HepG2 (cell line): ENCODE results near the gene EPB41L1. TPM values are rescaled to one million over a fixed set of nuclear protein-coding genes. Genes with fewer than 3 reads are reported as not detected.

Source experiments
- HCFC1 ChIP-seq: fragments of 150-350 bp; IDR thresholded peaks from 2 replicates; pipeline ENCODE4 v1.6.1; 2014; ENCODE audit warnings: low read depth, low read length
- MZF1 ChIP-seq: sonication (generic); formaldehyde crosslinking; IDR thresholded peaks from 2 replicates; pipeline ENCODE4 v1.8.1; 2023; ENCODE audit warnings: mild to moderate bottlenecking, missing genetic modification reagents, borderline replicate concordance
- POLR2AphosphoS5 ChIP-seq: IDR thresholded peaks from 2 replicates; pipeline ENCODE4 v1.6.1; 2012; ENCODE audit warnings: low read depth, low read length
- SOX6 ChIP-seq, 2 experiments: fragments of 450-650 bp in 1 of 2; sonication (generic) in 1 of 2; formaldehyde crosslinking in 1 of 2; IDR thresholded peaks; 2 replicates each; pipeline versions ENCODE4 v1.4.0 to v1.6.1; 2017 to 2020; ENCODE audit warnings: antibody characterized with exemption in 1 of 2, mild to moderate bottlenecking in 1 of 2, missing genetic modification reagents in 1 of 2
- SP4 ChIP-seq: sonication (generic); formaldehyde crosslinking; IDR thresholded peaks from 2 replicates; pipeline ENCODE4 v1.8.1; 2023; ENCODE audit warnings: mild to moderate bottlenecking, missing genetic modification reagents
- ZBTB3 ChIP-seq: sonication (generic); formaldehyde crosslinking; IDR thresholded peaks from 2 replicates; pipeline ENCODE4 v1.4.0; 2020; ENCODE audit warnings: low read depth, mild to moderate bottlenecking, moderate library complexity, missing genetic modification reagents, borderline replicate concordance
- ZNF234 ChIP-seq: sonication (generic); formaldehyde crosslinking; conservative IDR thresholded peaks from 2 replicates; pipeline ENCODE4 v1.5.1; 2020; ENCODE audit warnings: mild to moderate bottlenecking, missing genetic modification reagents
- ZNF30 ChIP-seq: sonication (generic); formaldehyde crosslinking; IDR thresholded peaks from 2 replicates; pipeline ENCODE4 v1.5.0; 2020; ENCODE audit warnings: mild to moderate bottlenecking, missing genetic modification reagents
- polyA plus RNA-seq, 8 experiments: library from polyadenylated mRNA; depleted of rRNA in 3 of 8; stranded (reverse) in 7 of 8; unstranded in 1 of 8; fragments of >200 nt; fragmentation: Illumina TruSeq in 4 of 8; extraction: Trizol in 4 of 8; gene quantifications; 2 replicates each; pipeline versions ENCODE4 v1.2.1 to v1.2.3, GENCODE V29; 2011 to 2016; ENCODE audit warnings: low read depth in 4 of 8, missing spikeins in 1 of 8, mixed read lengths in 1 of 8; ENCODE audit not compliant: insufficient read depth in 1 of 8
- total RNA-seq, 5 experiments: library from RNA; depleted of rRNA; stranded (reverse); fragments of >200 nt; fragmentation: Illumina TruSeq; extraction: Trizol; gene quantifications; 2 replicates each; pipeline ENCODE4 v1.2.3, GENCODE V29; 2016; ENCODE audit warnings: low read depth in 1 of 5
- TF ChIP-seq, protein P1 (sequence below): sonication (generic); formaldehyde crosslinking; IDR thresholded peaks from 2 replicates; pipeline ENCODE4 v1.5.0; 2020; ENCODE audit warnings: missing genetic modification reagents, mild to moderate bottlenecking, borderline replicate concordance
- TF ChIP-seq, protein P2 (sequence below): sonication (generic); formaldehyde crosslinking; IDR thresholded peaks from 2 replicates; pipeline ENCODE4 v1.4.0; 2020; ENCODE audit warnings: missing genetic modification reagents
- TF ChIP-seq, protein P3 (sequence below): IDR thresholded peaks from 2 replicates; pipeline ENCODE4 v1.4.0; 2020; ENCODE audit warnings: mild to moderate bottlenecking, missing genetic modification reagents
- TF ChIP-seq, protein P4 (sequence below): sonication (generic); formaldehyde crosslinking; IDR thresholded peaks from 2 replicates; pipeline ENCODE4 v1.5.0; 2020; ENCODE audit warnings: mild to moderate bottlenecking, low read depth, missing genetic modification reagents, borderline replicate concordance
- TF ChIP-seq, protein P5 (sequence below): sonication (generic); formaldehyde crosslinking; IDR thresholded peaks from 2 replicates; pipeline ENCODE4 v1.5.0; 2020; ENCODE audit warnings: mild to moderate bottlenecking, missing genetic modification reagents

The EPB41L1 gene
- total and polyA plus RNA-seq, 2 of the 13 experiments (the other 11 are each of a cell fraction or from before 2014, with no cell fraction given): 16.7 to 39.0 TPM

DNA sequence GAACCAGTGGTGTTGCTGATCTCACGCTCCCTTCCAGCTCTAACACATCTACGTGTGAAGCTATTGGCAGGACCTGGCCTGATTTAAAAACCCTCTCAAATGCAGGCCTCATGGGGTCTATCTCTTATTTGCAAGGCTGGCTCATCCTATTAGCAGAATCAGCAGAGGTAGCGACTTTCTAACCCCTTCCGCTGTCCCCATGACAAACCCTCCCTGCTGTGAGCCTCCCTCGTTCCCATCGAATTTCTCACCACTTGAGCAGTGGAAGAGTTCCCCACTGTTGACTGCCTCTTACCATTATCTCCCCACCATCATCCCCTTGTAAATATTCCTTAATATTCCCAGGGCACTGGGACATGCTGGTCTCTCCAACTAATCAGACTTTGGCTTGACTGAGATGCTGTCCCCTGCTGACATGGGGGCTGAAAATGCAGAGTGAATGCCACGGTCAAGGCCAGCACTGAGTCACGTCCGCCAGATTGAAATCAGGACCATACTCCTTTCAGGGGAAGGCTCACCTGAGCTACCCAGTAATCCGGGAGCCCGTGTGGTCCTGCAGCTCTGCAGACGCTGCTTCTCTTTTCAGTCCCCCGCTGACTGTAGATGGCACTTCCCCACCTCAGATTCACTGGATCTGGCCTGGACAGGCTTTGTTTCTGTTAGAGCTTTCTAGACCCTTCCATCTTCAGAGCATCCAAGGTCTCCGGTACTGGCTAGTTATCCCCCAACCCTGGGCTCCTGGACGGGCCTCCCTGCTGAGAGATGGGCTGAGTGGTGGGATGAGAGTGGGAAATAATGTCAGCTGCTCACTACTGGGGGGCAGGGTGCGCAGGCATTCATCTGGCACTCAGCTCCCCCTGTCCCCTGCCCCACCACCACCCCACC, 104.9 kb downstream of the EPB41L1 start (continued):
- TF ChIP-seq, protein P1, sequence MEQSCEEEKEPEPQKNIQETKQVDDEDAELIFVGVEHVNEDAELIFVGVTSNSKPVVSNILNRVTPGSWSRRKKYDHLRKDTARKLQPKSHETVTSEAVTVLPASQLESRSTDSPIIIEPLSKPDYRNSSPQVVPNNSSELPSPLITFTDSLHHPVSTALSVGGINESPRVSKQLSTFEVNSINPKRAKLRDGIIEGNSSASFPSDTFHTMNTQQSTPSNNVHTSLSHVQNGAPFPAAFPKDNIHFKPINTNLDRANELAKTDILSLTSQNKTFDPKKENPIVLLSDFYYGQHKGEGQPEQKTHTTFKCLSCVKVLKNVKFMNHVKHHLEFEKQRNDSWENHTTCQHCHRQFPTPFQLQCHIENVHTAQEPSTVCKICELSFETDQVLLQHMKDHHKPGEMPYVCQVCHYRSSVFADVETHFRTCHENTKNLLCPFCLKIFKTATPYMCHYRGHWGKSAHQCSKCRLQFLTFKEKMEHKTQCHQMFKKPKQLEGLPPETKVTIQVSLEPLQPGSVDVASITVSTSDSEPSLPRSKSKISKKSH (CRISPR knock-in tag): no peak
- TF ChIP-seq, protein P2, sequence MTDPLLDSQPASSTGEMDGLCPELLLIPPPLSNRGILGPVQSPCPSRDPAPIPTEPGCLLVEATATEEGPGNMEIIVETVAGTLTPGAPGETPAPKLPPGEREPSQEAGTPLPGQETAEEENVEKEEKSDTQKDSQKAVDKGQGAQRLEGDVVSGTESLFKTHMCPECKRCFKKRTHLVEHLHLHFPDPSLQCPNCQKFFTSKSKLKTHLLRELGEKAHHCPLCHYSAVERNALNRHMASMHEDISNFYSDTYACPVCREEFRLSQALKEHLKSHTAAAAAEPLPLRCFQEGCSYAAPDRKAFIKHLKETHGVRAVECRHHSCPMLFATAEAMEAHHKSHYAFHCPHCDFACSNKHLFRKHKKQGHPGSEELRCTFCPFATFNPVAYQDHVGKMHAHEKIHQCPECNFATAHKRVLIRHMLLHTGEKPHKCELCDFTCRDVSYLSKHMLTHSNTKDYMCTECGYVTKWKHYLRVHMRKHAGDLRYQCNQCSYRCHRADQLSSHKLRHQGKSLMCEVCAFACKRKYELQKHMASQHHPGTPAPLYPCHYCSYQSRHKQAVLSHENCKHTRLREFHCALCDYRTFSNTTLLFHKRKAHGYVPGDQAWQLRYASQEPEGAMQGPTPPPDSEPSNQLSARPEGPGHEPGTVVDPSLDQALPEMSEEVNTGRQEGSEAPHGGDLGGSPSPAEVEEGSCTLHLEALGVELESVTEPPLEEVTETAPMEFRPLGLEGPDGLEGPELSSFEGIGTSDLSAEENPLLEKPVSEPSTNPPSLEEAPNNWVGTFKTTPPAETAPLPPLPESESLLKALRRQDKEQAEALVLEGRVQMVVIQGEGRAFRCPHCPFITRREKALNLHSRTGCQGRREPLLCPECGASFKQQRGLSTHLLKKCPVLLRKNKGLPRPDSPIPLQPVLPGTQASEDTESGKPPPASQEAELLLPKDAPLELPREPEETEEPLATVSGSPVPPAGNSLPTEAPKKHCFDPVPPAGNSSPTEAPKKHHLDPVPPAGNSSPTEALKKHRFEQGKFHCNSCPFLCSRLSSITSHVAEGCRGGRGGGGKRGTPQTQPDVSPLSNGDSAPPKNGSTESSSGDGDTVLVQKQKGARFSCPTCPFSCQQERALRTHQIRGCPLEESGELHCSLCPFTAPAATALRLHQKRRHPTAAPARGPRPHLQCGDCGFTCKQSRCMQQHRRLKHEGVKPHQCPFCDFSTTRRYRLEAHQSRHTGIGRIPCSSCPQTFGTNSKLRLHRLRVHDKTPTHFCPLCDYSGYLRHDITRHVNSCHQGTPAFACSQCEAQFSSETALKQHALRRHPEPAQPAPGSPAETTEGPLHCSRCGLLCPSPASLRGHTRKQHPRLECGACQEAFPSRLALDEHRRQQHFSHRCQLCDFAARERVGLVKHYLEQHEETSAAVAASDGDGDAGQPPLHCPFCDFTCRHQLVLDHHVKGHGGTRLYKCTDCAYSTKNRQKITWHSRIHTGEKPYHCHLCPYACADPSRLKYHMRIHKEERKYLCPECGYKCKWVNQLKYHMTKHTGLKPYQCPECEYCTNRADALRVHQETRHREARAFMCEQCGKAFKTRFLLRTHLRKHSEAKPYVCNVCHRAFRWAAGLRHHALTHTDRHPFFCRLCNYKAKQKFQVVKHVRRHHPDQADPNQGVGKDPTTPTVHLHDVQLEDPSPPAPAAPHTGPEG: no peak
- TF ChIP-seq POLR2AphosphoS5 (no peak), SP4 (CRISPR knock-in tag) (no peak), HCFC1 (no peak), ZBTB3 (CRISPR knock-in tag) (no peak), ZNF234 (CRISPR knock-in tag) (no peak), ZNF30 (no peak), MZF1 (CRISPR knock-in tag) (no peak), SOX6 (IDR thresholded peaks at IDR 0.05) (no peak), SOX6 (CRISPR knock-in tag; IDR thresholded peaks at IDR 0.05) (no peak)
- TF ChIP-seq, protein P3, sequence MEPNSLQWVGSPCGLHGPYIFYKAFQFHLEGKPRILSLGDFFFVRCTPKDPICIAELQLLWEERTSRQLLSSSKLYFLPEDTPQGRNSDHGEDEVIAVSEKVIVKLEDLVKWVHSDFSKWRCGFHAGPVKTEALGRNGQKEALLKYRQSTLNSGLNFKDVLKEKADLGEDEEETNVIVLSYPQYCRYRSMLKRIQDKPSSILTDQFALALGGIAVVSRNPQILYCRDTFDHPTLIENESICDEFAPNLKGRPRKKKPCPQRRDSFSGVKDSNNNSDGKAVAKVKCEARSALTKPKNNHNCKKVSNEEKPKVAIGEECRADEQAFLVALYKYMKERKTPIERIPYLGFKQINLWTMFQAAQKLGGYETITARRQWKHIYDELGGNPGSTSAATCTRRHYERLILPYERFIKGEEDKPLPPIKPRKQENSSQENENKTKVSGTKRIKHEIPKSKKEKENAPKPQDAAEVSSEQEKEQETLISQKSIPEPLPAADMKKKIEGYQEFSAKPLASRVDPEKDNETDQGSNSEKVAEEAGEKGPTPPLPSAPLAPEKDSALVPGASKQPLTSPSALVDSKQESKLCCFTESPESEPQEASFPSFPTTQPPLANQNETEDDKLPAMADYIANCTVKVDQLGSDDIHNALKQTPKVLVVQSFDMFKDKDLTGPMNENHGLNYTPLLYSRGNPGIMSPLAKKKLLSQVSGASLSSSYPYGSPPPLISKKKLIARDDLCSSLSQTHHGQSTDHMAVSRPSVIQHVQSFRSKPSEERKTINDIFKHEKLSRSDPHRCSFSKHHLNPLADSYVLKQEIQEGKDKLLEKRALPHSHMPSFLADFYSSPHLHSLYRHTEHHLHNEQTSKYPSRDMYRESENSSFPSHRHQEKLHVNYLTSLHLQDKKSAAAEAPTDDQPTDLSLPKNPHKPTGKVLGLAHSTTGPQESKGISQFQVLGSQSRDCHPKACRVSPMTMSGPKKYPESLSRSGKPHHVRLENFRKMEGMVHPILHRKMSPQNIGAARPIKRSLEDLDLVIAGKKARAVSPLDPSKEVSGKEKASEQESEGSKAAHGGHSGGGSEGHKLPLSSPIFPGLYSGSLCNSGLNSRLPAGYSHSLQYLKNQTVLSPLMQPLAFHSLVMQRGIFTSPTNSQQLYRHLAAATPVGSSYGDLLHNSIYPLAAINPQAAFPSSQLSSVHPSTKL (CRISPR knock-in tag): peak; percentile 29; the same call in 1 of the 2 replicates
- TF ChIP-seq, protein P4, sequence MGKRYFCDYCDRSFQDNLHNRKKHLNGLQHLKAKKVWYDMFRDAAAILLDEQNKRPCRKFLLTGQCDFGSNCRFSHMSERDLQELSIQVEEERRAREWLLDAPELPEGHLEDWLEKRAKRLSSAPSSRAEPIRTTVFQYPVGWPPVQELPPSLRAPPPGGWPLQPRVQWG (CRISPR knock-in tag): no peak
- TF ChIP-seq, protein P5, sequence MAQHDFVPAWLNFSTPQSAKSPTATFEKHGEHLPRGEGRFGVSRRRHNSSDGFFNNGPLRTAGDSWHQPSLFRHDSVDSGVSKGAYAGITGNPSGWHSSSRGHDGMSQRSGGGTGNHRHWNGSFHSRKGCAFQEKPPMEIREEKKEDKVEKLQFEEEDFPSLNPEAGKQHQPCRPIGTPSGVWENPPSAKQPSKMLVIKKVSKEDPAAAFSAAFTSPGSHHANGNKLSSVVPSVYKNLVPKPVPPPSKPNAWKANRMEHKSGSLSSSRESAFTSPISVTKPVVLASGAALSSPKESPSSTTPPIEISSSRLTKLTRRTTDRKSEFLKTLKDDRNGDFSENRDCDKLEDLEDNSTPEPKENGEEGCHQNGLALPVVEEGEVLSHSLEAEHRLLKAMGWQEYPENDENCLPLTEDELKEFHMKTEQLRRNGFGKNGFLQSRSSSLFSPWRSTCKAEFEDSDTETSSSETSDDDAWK: no peak
